GM21381 (cell line): Measurements from ENCODE around the gene DNAJC6.

Experiments
- ATAC-seq: cut with Tn5 transposase; IDR thresholded peaks from one replicate; pipeline ENCODE4 v1.9.1; 2021; ENCODE audit warnings: mild to moderate bottlenecking, moderate library complexity; ENCODE audit not compliant: unreplicated experiment

The DNAJC6 gene

DNA sequence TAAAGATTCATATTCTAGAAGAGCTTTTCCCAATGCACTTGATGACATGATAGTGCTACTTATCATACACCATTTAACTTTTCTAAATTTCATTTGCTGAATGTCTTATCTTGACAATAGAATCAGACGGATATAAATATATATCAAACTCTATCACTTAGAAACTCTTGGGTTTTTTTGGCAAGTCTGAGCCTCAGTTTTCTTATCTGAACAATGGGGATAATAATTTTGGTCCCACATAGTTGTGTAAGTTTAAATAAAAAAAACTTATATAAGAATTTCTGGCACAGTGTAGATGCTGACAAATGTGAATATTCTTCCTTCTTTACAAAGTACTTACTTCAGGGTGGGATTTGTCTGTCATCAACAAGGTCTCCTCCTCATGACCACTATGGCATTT lies 89.7 kb downstream of the DNAJC6 start:
- no peak for ATAC-seq

DNA sequence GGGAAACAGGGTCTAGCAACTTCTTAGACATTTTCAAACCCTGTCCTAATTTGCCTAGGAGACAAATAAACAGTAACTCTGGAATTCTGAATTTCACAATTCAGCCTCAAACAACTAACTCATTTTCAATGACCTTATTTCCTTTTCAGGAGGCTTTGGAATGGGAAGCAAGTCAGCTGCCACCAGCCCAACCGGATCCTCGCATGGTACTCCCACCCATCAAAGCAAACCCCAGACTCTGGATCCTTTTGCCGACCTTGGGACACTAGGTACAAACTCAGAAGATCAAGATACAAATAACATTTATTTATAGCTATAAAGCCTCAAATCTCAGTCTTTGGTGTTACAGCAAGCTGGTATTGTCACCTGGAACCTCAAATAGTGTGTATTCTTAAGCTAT lies 92.3 kb downstream of the DNAJC6 start:
- ATAC-seq, result no peak

DNA sequence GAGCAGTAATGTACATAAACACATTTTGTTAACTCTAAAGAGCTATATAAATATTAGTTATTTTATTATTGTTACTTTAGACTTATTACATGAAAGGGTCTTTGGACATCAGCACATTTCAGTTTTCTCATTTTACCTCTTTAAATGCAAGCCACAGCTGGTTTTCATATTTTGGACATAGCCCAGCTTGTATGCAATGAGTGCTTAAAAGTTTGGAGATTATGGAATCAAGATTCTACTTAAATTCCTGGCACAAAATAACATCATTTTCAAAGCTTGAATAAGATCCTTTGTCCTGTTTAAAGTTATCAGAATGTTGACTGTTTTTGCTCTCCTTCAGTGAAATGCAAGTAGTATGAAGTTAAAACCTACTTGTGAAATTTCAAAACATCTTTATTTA lies 95.6 kb downstream of the DNAJC6 start:
- no peak for ATAC-seq

DNA sequence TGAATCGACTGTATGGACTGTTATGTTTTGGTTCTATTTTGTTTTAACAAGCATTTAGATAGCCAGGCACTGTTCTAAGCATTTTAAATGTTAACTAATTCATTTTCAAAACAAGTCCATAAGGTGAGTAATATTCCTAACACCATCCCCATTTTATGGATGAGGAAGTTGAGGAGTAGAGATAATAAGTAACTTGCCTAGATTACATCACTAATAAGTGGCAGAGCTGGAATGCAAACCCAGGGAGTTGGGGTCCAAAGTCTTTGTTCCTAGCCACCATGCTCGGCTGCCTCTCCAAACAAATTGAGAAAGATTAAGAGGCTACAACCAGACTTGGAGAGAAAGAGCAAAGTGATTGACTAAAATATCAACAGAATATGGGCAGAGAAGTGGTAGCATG lies 98.5 kb downstream of the DNAJC6 start:
- no peak for ATAC-seq

DNA sequence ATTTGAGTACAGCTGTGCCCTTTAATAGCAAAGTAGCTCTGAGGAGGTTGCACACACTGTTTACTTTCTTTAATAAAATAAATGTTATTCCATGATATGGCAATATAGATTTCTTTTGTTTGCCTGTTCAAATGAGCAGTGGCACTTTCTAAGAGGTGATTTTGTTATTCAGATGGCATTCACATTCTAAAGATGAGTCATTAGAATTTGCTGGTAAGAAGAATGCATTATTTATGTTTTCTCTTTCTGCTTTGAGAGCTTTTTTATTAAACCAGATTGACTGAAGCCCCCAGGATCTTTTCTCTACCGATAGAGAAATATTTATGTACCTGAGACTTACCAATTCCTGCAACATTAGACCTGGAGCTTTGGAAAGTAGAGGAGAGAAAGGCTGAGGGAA lies 100.0 kb downstream of the DNAJC6 start:
- ATAC-seq, result no peak

DNA sequence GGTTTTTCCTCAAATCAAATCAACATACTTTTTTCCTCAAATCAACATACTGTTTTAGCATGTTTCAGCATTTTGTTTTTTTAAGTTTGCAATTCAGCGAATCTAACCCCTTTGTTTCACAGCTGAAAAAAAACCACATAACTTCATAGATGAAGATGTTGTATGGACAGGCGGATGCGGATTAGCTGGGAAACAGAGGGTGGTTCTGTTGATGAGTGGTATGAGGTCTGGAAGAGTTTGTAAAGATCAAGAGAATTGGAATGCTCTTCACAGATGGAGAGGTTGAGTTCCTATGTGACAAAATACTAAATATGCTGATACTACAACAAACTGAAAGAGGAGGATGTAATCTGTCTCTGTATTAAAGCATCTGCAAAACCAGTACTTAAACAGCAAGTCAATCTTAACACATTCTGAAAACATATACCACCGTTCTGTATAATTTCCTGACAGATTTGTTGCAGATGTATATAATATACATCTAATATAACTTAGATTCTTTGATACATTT lies 100.5 kb downstream of the DNAJC6 start:
- no peak for ATAC-seq

DNA sequence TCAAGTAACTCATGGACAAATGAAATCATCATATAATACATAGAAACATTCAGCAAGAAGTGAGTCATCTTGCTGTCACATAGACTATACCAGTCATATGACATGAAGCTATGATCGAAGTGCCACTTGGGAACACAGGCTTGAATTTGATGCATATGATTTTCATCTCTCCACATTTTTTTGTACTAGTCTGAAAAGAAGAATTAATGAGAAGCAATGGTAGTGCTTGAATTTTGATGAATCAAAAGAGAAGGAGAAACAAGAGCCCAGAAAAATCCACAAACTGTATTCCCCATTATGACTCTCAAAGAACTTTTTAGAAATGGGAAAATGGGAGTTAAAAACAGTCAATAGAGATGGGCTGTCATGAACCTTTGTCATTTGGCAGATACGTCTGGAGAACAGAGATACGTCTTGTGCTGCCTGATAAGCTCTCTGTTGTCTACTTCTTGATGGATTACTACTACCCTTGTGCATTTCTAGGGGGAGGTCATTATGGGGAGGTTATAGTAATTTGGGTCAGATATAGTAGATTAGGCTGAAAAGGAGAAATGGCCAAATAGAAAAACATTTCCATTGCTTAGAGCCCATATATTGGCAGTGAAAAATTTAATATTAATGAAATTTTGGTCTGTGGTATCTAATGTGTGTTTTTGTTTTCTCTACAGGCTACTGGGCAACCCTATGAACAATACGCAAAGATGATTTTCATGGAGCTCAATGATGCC lies 103.1 kb downstream of the DNAJC6 start:
- ATAC-seq, result no peak

DNA sequence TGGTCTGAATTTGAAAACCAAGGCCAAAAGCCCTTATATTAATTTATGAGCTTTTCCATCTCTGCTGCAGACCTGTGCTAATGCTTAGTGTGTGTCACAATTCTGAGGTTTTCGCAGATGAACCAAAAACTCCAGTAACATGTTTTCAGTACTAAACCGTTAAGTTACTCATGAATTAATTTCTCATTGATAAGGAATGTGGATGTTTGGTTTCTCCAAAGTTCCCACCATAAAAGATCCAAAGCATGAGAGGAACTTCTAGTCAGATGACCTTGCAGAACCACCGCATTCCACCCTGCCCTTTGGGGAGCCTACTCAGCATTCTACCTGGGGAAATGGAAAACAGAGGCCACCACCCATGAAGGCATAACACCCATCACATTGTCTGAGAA lies 103.6 kb downstream of the DNAJC6 start:
- ATAC-seq, result no peak

DNA sequence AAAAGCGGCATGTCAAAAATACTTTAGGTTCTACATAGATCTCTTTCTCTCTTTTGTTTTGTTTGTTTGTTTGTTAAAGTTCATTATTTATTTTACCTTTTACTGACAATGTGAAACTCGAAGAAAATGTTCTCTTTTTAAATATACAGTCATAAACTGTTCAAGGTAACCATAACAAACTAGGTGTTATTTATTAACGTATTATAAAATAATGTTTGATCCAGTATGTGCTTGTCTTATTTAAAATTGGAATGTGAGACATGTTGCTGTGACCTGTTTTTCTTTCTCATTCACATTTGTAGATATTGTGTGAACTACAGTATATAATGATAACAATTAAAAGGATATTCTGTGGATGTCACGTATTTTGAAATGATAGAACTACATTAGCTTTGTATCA lies 105.2 kb downstream of the DNAJC6 start:
- ATAC-seq, result no peak

DNA sequence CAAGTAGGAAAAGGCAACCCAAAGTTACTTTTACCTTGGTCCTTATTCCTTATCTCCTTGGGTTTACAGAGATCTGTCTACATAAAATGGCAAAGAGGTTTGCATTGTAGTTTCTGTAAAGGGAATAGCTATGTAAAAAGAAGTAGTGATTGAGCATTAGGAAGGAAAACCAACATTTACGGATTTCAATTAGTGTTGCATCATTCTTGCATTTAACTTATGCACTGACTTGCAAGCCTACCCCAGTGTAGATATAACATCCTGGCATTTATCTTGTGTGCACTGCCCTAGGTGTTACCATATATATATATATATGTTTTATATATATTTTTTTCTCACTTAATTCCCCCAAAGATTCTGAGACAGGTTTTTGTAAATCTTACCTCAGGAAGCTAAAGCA lies 107.4 kb downstream of the DNAJC6 start:
- no peak for ATAC-seq

DNA sequence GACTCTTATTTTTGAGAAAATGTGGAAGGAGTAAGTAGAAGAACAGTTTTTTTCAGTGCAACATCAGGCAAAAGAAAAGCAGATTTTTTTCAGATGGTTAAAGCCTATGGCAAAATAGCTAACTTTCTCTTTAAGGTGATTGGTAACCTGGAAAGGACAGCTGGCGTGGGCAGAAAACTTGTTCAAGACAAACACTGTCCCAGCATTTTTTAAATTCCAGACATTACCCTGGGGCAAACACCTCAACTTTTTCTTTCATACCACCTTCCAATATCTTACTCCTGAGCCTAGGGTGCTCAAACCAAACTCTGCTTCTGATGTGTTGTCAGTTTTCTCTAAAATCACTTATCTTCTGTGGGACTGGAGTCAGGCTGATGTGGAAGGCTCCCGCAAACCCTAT lies 108.4 kb downstream of the DNAJC6 start:
- no peak for ATAC-seq

DNA sequence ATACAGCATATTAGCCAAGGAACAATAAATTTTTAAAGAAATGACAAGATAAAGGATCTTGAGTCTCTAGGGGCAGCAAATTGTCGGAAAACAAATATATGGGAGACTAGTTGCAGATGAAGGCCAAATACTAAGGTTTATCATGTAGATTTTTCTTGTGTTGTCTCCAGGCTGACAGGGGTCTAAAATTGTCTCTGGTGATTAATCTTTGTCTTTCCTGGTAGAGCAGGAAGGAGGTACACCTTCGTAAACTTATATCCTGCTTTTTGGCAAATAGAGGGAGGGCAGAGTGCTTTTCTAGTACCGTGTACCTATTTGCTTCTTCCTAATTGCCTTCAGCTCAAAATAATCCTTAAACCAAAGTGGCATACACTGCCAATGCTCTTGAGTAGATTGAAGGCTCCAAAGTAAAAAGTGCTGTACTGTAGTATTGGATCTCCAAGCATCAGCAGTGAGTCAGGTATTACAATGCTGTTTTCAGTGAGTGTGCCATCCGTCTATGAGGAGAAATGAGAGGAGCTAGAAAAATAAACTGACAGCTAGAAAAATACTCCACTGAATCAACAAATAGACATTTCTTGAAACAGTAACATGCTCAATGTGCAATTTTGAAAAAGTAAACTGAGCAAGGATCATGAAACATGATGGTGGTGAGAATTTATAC lies 109.3 kb downstream of the DNAJC6 start:
- ATAC-seq, result no peak

DNA sequence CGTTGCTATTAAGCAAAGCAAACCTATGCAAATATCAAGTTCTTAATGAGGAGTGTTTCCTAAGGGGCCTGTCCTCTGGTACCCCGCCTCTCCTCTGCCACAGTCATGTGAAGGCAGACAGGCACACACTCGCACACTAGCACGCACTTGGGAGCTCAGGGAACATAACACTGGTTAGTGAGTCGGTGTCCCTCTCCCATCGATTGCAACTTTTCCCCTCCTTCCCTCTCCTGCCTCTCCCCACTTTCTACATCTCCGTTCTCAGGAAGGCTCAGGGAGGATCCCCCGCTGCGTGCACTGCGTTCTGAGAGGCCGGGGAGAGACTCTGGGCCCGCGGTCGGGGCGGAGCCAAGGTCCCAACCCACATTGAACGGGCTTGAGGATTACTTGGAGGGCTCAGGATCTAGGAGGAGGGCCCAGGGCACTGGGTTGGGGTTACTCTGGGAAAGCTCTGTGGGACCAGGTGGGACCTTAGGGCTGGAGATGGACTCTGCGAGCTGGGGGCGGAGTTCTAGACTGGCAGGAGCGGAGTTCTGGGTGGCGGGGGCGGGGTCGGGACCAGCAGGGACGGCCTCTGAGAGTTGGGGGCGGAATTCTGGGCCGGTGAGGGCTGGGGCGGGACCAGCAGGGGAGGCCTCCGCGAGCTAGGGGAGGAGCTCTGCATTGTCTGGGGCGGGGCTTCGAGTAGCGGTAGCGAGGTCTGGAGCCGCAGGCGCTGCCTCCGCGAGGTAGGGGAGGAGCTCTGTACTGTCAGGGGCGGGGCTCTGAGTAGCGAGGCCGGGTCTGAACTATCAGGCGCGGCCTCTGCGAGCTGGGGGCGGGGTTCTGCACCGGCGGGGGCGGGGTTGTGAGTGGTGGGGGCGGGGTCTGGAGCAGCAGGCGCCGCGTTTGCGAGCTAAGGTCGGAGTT lies 110.6 kb downstream of the DNAJC6 start:
- peak; percentile 92 for ATAC-seq

DNA sequence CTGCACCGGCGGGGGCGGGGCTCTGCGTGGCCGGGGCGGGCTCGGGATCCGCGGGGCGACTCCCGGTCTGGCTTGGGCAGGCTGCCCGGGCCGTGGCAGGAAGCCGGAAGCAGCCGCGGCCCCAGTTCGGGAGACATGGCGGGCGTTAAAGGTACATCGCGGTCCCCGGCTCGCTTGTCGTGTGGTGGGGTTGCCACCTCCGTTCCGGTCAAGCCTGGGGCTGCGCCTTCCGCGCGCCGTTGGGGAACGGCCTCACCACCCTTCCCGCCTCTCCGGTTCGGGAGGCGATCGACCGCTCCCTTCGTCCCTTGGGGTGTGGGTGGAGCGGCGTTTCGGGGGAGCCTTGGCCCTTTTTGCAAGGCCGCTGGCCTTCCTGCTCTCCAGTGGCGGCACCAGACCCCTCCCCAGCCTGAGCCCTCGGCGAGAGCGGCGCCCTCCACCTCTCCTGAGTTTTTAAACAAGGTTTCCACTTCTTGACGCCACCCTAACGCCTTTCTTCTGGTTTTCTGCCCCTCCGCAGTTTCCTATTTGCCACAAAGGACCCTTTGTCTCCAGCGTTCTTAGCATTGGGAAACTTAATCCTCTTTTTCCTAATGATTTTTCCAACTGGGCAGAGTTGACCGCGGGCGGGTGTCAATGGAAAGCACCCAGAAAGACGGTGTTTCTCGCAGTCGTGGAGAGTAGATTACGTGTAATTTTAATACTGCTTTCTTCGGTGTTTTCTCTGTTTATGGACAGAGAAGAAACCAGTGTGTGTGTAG lies 111.4 kb downstream of the DNAJC6 start, which contains the start of the genes LEPR and LEPROT:
Gene LEPR, plus strand, starts transcription at position 79 of the 761 bp plus-strand sequence. CDS start 144,898 bp downstream, outside the sequence.
Gene LEPROT, plus strand, starts transcription at position 79 of the 761 bp plus-strand sequence. Its CDS starts 57 bp downstream, at position 136.
- ATAC-seq, result peak; percentile 53

DNA sequence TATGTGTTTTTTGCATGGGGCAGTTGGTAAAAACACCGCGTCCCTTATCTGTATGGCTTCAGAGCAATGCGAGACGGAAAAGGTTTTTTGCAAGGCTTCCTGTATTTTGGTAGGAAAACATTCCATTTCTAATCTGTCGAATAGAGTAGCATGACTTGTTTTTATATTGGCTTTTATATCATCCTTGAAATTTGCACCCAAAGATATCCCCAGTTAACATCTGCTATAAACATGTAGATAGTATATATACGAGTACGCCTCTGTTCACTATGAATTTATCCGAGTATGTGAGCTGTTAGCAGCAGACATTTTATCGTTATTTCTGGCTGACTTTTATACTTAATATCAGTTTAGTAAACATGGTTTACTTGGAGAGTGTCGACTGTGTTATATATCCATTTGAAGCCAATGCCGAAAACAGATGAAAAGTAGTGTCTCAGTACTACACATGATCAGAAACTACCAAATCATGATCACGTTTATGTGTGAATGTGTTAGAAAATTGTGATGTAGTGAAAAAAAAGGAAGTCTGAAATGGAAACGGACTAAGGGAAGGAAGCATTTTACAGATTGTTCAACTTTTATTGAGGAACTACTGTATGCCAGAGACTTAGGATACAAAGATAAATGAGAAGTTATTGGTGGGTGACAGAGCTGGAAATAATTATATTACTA lies 112.1 kb downstream of the DNAJC6 start:
- no peak for ATAC-seq

DNA sequence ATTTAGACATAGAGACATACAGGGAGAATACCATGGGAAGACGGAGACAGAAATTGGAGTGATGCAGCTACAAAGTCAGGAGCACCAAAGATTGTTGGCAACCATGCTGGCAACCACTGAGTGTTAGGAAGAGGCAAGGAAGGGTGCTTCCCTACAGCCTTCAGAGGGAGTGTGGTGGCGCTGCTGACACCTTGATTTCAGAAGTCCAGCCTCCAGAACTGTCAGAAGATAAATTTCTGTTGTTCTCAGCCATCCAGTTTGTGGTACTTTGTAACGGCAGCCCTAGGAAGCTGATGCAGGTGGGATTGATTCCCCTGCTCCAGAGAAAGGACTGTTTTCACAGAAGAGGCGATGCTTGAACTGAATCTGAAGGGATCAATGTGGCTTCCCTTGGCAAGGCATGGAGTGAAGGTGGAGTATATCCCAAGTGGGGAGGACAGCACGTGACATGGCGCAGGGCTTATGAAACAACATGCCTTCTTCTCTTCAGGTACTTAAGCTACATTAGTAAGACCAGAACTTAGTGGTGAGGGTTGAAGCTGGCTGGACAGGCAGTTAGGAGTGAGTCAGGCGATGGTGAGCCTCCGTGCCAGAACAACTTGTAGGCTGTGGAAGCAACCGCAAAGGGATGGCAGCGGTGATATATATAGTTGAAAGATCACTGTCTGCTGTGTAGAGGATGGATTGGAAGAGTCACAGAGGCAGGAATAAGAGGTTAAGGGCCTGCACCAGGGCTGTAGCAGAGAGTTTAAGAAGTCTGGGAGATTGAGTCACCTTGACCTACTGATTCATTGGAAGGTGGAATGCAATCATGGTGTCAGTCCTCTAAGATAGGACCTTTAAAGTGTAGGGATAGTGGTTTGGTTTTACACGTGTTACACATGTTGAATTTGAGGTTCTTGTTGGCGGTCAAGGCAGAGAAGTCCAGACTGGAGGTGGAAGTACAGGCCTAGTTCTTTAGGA lies 113.2 kb downstream of the DNAJC6 start:
- ATAC-seq, result no peak

DNA sequence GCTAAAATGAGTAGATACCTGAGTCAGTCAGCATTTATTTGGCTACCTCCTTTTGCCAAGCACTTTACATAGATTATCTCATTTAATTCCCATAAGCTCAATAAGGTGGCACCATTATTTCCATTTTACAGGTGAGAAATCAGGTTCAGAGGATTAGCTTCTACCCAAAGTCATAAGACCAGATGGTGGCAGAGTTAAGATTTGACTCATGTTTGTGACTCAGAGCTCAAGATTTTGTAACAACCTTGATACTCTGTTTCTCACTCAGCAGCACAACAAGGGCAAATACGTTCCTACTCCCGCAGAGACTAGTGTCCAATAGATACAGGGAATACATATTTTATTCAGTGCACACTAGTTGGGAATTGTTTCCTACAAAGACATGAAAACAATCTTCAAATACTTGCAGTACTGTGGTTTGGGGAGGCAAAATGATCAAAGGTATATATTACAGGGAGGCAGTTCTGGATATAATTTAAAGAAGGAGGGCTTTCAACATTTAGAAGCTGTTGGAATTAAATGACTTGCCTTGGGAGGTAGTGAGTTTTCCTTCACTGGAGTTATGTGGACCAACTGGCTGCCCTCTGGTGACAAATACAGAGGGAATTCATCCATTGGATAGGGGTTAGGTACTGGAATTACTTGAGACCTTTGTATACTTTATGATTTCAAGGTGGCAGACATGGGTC lies 114.7 kb downstream of the DNAJC6 start:
- no peak for ATAC-seq

DNA sequence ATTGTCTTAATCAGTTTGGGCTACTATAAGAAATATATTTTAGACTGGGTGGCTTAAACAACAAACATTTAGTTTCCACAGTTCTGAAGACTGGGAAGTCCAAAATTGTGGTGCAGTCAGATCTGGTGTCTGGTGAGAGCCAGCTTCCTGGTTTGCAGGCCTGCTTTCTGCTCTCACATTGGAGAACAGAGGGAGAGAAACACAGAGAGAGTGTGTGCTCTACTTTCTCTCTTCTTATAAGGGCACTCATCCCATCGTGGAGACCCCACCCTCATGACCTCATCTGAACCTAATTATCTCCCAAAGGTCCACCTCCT lies 115.2 kb downstream of the DNAJC6 start:
- no peak for ATAC-seq
